Bronchial epithelial cell (primary cell): ENCODE results near the gene FSTL4. TPM values are rescaled to one million over a fixed set of nuclear protein-coding genes. Genes with fewer than 3 reads are reported as not detected.

ENCODE experiments used
- DNase-seq: peaks from one replicate; pipeline ENCODE4 v3.0.0-alpha.2; 2010; ENCODE audit warnings: low read depth
- FAIRE-seq: peaks from 2 replicates; lab custom pipeline; 2011; peaks lifted over from hg19 to GRCh38; lab: Jason Lieb, UNC
- H3K27me3 ChIP-seq: 2 replicates; pipeline ENCODE4 v1.5.1; 2011; ENCODE audit warnings: low read length; ENCODE audit not compliant: control insufficient read depth, insufficient read depth
- H3K36me3 ChIP-seq: 2 replicates; pipeline ENCODE4 v1.5.1; 2011; ENCODE audit warnings: low read length; ENCODE audit not compliant: control insufficient read depth, insufficient read depth
- H3K4me3 ChIP-seq: 2 replicates; pipeline ENCODE4 v1.5.1; 2011; ENCODE audit warnings: mild to moderate bottlenecking, low read depth, low read length, control low read depth
- CTCF ChIP-seq: IDR thresholded peaks from 2 replicates; pipeline ENCODE4 v1.5.1; 2011; ENCODE audit warnings: mild to moderate bottlenecking, moderate library complexity, low read length, control low read depth, inconsistent platforms; ENCODE audit not compliant: insufficient read depth, severe bottlenecking
- total RNA-seq: library from RNA; depleted of rRNA; stranded (reverse); fragments of >200 nt; gene quantifications from 2 replicates; pipeline ENCODE4 v1.2.1, GENCODE V29; 2014

The FSTL4 gene
- total RNA-seq, 1 donor from 2014 or later, result not detected

DNA sequence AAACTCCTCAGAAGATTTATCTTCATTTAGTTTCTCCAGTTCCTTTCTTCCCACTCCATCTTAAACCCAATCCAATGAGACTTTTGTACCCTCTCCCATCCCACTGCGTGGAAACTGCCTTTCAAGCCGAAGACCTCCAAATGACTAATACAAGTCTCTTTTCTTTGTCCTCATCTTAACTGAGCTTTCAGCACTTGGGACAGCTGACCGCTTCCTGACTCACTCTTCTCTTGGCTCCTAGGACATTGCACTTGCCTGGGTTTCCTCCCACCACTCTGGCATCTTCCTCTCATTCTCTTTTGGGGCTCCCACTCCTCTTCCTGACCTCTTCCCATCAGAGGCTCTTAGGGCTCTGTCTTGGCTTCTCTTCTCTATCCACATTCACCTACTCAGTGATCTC, 316.8 kb downstream of the FSTL4 start:
- Histone ChIP-seq H3K36me3 (no peaks in the 10 kb centered on the region), H3K4me3 (no peak overlapping the region), H3K27me3 (peaks cover 3% of the 10 kb centered on the region)
- no peak for TF ChIP-seq CTCF
- no peak for DNase-seq
- no peak for FAIRE-seq

DNA sequence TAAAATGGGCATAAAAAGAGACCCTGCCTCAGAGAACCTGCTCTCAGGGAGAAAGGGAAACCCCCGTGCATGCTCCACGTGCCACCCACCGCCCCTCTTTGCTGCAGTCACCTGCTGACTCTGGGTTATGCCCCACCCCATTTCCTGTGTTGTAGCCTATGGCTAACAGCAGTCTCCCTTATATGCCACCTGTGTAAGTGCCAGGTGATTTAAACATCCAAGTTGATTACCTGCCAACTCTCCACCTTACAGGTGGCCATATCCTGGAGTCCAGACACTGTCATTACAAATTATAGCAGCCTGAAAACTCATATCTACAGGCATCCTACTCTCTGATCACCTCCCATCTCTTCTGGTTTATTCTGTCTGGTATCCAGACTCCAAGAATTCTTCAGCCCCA, 318.0 kb downstream of the FSTL4 start:
- Histone ChIP-seq H3K4me3 (no peak overlapping the region), H3K36me3 (no peaks in the 10 kb centered on the region), H3K27me3 (no peaks in the 10 kb centered on the region)
- TF ChIP-seq CTCF, result no peak
- FAIRE-seq (no peak), DNase-seq (no peak)

GRCh38 chr5:133293960-133294359, 318.4 kb downstream of the FSTL4 start:
- Histone ChIP-seq H3K27me3 (no peaks in the 10 kb centered on the region), H3K4me3 (no peak overlapping the region), H3K36me3 (no peaks in the 10 kb centered on the region)
- DNase-seq (no peak), FAIRE-seq (peak; percentile 32)
- no peak for TF ChIP-seq CTCF

- TF ChIP-seq CTCF, result no peak
- DNase-seq (peak; percentile 94), FAIRE-seq (peak; percentile 79)
- Histone ChIP-seq H3K36me3 (no peaks in the 10 kb centered on the region), H3K27me3 (no peaks in the 10 kb centered on the region), H3K4me3 (no peak overlapping the region)
Measured at GRCh38 chr5:133292300-133292699, 320.0 kb downstream of the FSTL4 start.

DNA sequence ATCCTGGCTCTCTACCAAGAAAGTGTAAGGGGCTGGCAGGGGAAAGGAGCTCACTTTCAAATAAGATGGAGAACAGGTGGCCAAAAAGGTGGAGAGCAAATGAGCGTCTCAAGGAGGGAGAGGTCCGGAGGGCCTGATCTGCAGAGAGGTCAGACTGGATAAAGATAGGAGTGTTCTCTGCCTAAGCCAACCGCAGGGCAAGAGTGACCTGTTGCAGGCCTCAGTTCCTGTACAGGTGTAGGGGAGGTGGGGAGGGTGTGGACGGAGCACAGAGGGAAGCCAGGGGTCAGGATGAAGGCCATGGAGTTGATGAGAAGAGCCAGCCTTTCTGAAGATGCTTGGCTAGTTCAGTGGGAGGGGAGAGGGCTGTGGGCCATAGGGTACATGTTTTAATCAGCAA, 320.8 kb downstream of the FSTL4 start:
- Histone ChIP-seq H3K27me3 (no peaks in the 10 kb centered on the region), H3K36me3 (no peaks in the 10 kb centered on the region), H3K4me3 (no peak overlapping the region)
- DNase-seq (no peak), FAIRE-seq (no peak)
- no peak for TF ChIP-seq CTCF

- Histone ChIP-seq H3K36me3 (no peaks in the 10 kb centered on the region), H3K27me3 (no peaks in the 10 kb centered on the region), H3K4me3 (no peak overlapping the region)
- DNase-seq, result no peak
- no peak for FAIRE-seq
- no peak for TF ChIP-seq CTCF
Measured at GRCh38 chr5:133290669-133291240, 321.6 kb downstream of the FSTL4 start.
